ENCODE data around the gene ATP6V0A1.

ATP6V0A1 gene

DNA sequence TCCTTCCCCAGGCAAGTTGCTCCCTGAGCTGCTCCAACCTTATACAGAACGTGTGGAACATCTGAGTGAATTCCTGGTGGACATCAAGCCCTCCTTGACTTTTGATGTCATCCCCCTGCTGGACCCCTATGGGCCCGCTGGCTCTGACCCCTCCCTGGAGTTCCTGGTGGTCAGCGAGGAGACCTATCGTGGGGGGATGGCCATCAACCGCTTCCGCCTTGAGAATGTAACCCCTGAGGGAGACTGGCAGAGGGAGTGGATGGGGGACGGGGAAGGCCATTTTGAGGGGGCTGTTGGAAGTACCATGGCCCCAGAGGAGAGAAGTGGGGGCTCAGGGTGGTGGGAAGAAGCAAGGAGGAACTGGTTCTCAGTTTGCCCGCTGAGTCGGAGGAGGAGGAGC is 105.3 kb downstream of the ATP6V0A1 start:
- no peak for DNase-seq

DNA sequence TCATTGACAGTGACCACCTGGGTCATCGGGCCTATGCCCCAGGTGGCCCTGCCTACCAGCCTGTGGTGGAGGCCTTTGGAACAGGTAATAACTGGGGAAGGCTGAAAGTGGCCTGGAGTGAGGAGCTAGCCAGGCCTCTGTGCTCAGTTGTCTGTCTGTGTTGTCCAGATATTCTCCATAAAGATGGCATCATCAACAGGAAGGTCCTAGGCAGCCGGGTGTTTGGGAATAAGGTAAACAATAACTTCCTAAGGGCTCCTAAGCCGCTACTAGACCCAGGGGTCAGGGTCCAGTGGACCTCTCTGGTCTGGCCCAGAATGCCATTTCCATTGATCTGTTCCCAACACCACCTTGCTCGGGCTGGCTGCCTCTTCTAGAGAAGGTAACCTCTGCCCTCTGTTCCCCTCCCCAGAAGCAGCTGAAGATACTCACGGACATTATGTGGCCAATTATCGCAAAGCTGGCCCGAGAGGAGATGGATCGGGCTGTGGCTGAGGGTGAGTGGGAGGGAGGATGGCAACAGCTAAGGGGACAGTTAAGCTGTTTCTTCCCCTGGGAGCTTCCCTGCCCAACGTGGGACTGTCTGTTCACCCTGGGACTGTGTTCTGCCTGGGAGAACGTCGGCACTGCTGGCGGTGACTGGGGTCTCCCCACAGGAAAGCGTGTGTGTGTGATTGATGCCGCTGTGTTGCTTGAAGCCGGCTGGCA is 106.3 kb downstream of the ATP6V0A1 start:
- DNase-seq, result no peak

DNA sequence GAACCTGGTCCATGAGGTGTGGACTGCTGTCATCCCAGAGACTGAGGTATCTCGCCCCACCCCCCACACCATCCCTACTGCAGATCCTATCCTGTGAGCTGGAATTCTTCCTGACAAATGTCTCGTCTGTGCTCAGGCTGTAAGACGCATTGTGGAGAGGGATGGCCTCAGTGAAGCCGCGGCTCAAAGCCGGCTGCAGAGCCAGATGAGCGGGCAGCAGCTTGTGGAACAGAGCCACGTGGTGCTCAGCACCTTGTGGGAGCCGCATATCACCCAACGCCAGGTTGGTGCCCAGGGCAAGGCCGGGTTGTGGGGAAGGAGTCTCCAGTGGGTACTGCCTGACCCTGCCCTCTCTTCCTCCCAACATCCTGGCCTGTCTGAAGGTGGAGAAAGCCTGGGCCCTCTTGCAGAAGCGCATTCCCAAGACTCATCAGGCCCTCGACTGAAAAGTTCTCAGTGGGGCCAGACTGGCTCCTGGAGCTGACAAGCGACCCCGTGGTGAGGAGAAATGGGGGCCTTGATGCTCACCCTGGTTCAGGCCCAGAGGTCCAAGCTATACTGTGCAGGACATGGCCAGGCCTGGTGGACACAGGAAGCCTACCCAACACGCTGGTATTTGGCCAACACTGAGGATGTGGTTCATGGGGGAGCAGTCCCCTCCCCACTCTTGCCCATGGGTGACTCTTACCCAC is 107.0 kb downstream of the ATP6V0A1 start:
- no peak for DNase-seq

DNA sequence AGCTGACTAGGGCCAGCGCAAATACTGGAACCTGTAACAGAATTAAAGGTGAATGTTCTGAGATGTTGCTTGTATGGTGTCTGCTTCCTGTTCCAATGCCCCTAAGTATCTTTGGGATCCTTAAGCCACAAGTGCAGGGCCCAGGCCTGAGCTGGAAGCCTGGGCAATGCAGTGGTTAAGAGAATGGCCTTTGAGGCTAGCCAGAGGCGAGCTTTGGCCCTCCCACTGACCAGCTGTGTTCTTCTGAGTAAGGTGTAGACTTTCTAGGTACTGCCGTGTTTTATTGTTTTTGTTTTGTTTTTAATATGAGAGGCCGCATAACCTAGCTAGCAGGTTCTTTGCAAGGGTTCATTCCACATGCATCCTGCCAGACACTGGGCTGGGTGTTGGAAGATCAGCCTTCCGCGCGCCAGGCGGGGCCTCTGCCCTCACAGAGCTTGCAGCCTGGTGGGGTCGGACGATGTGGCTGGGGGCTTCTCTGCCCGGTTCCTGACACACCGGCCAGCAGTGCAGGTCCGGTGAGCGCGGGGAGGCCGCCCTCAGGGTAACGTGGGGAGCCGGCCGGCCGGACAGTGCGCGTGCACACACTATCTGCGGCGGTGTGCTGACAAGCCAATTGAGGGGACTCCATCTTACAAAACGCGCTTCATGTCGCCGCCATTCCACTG is 107.7 kb downstream of the ATP6V0A1 start:
- no peak for DNase-seq

DNA sequence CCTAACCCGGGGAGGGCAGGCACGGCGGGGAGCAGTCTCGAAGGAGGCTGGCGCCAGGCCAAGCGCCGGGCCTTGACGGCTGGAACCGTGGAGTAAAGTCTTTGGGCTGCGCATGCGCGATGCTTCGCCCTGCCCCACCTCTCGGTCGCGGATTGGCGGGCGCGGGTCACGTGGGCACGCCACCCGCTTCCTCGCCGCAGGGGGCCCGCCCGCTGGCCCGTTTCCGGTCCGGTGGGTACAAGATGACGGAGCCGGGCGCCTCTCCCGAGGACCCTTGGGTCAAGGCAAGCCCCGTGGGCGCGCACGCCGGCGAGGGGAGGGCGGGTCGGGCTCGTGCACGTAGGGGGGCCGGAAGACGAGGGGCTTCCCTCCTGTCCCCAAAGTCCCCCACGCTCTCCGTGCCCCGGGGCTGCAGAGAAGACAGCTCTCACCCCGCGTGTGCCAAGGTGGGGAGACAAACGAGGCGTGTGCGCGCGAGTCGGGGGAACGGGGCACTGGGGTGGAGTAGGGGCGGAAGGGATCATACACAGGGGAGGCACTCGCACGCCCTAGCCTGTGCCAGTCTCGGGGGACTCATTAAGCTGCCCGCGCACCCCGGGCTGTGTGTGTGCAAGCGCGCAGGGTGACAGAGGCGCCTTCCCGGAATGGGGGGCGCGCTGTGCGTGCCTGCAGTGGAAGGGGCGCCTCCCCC is 108.3 kb downstream of the ATP6V0A1 start, which contains the start of gene MLX:
MLX (plus strand) TSS at position 218 of the 691 bp plus-strand sequence; CDS start at position 243, 25 bp downstream.
- DNase-seq, result peak; percentile 97

DNA sequence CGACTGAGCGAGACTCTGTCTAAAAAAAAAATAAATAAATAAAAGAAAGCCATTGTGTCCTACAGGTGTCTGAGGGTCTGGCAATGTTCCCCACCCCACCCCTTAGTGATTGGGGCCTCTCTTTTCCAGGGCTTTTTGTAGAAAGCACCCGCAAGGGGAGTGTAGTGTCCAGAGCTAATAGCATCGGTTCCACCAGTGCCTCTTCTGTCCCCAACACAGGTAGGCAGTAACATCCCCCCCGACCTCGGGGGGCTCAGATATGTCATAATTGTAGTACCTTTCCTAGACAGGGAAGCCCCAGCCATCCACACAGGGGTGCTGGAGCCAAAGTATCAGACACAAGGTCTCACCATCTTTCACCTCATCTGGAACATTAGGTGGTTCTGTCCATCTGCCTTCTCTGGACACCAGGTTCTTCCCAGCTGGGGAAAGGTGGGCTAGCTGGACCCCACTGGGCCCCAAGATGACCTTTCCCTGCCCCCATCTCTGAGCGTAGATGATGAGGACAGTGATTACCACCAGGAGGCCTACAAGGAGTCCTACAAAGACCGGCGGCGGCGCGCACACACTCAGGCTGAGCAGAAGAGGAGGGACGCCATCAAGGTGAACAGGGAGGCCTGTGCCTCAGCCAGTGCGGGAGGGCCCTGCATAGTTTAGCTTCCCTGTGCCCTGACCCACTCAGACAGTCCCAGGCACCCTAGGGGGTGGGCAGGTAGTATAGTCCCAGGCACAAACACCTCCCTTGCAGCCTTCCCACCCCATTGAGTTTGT is 109.8 kb downstream of the ATP6V0A1 start:
- no peak for DNase-seq

DNA sequence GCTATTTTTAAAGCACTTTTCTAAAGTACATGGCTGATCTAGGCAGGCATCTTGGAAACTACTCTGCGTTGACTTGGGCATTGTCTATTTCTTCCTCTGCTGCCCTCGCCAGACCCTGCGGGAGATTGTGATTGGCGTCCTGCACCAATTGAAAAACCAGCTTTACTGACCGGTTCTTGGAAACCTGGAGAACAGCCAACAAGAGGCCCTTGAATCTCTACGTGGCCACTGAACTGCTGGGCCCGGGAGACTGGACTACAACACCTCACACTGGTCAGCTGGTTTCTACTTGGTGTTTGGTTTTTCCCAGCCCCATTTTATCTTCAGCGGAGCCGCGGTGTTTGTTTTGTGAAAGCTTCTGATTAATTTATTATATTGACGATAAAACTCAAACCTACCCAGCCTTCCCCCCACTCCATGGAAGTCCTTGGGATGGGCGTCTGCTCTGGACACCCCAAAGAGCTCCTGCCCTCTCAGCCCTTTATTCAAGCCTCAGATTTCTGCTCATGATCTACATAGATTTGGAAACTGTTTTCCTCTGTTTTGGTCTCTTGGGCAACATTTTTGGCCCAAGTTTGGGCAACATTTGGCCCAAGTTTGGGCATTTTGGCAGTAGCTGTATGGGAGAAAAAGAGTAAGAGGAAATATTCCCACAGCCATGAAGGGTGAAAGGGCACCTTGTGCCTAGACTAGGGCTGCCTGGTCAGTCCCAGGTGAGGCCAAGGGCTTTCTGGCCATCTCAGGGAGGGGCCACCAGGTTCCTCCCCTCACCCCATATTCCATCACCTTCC is 113.0 kb downstream of the ATP6V0A1 start:
- no peak for DNase-seq
